Thoracic aorta (tissue), 2 donors: Measurements from ENCODE around the gene ARSI. TPM values are rescaled to one million over a fixed set of nuclear protein-coding genes. Genes with fewer than 3 reads are reported as not detected.

ENCODE experiments used
- ATAC-seq: fragments of 150-250 bp; one replicate; pipeline ENCODE4 v1.8.0; 2017; ENCODE audit warnings: low read depth; ENCODE audit not compliant: insufficient number of reproducible peaks, low FRiP score
- DNase-seq: peaks from one replicate; pipeline ENCODE4 v3.0.0-alpha.2; 2020; ENCODE audit warnings: low spot score
- H3K27ac ChIP-seq, 2 donors: fragments of 200-600 bp; sonication (generic); 1 replicate in 1 of 2; 2 replicates in 1 of 2; pipeline ENCODE4 v1.5.1; 2016; ENCODE audit warnings: mild to moderate bottlenecking in 2 of 2, moderate library complexity in 2 of 2
- H3K27me3 ChIP-seq: fragments of 200-600 bp; sonication (generic); replicated peaks from 2 replicates; pipeline ENCODE4 v1.6.0; 2016; ENCODE audit warnings: mild to moderate bottlenecking; ENCODE audit not compliant: insufficient read depth
- H3K36me3 ChIP-seq: fragments of 200-600 bp; sonication (generic); one replicate; pipeline ENCODE4 v1.5.1; 2016
- H3K4me1 ChIP-seq, 2 donors: fragments of 200-600 bp; sonication (generic); 1 replicate in 1 of 2; 2 replicates in 1 of 2; pipeline versions ENCODE4 v1.5.1 to v1.6.0; 2016; ENCODE audit warnings: low read depth in 2 of 2, mild to moderate bottlenecking in 1 of 2; ENCODE audit not compliant: control insufficient read depth in 1 of 2
- H3K4me3 ChIP-seq: fragments of 200-600 bp; sonication (generic); 2 replicates; pipeline ENCODE4 v1.5.1; 2016; ENCODE audit warnings: mild to moderate bottlenecking
- H3K9me3 ChIP-seq: fragments of 200-600 bp; sonication (generic); 2 replicates; pipeline ENCODE4 v1.5.1; 2016
- CTCF ChIP-seq: fragments of 200-600 bp; sonication (generic); IDR thresholded peaks from one replicate; pipeline ENCODE4 v1.5.1; 2019; ENCODE audit warnings: antibody characterized with exemption
- total RNA-seq, 2 donors: library from RNA; depleted of rRNA; stranded (reverse); fragments of >200 nt; gene quantifications; one replicate each; pipeline versions ENCODE4 v1.1.0 to v1.2.3, GENCODE V29; 2016

The ARSI gene
- total RNA-seq, 2 donors from 2014 or later: 0.41 to 4.3 TPM

- Histone ChIP-seq H3K27me3 (no peaks in the 10 kb centered on the region), H3K27ac (no peak overlapping the region), H3K4me3 (no peak overlapping the region), H3K4me1 (peaks cover 0 to 6% of the 10 kb centered on the region in 2 donors), H3K9me3 (no peaks in the 10 kb centered on the region), H3K36me3 (no peaks in the 10 kb centered on the region)
- no peak for ATAC-seq
- no peak for TF ChIP-seq CTCF
- no peak for DNase-seq
These were observed 38.7 kb downstream of the ARSI start for GRCh38 chr5:150263801-150264621.

GRCh38 chr5:150263375-150263775, 39.3 kb downstream of the ARSI start:
- H3K4me3 ChIP-seq: no peak overlapping the region
- H3K9me3 ChIP-seq: no peaks in the 10 kb centered on the region
- DNase-seq (no peak), ATAC-seq (no peak)
- H3K27me3 ChIP-seq: no peaks in the 10 kb centered on the region
- no peaks in the 10 kb centered on the region for H3K36me3 ChIP-seq
- H3K4me1 ChIP-seq: peaks cover 0 to 6% of the 10 kb centered on the region in 2 donors
- no peak overlapping the region for H3K27ac ChIP-seq
- no peak for TF ChIP-seq CTCF

- ATAC-seq (no peak), DNase-seq (no peak)
- Histone ChIP-seq H3K4me1 (peaks cover 0 to 6% of the 10 kb centered on the region in 2 donors), H3K4me3 (no peak overlapping the region), H3K27ac (no peak overlapping the region), H3K9me3 (no peaks in the 10 kb centered on the region), H3K27me3 (no peaks in the 10 kb centered on the region), H3K36me3 (no peaks in the 10 kb centered on the region)
- TF ChIP-seq CTCF: no peak
These were observed 40.2 kb downstream of the ARSI start for GRCh38 chr5:150262502-150262901.

- peaks cover 0 to 6% of the 10 kb centered on the region in 2 donors for H3K4me1 ChIP-seq
- H3K36me3 ChIP-seq: no peaks in the 10 kb centered on the region
- no peak overlapping the region for H3K4me3 ChIP-seq
- no peaks in the 10 kb centered on the region for H3K9me3 ChIP-seq
- H3K27me3 ChIP-seq: no peaks in the 10 kb centered on the region
- ATAC-seq (no peak), DNase-seq (no peak)
- no peak overlapping the region for H3K27ac ChIP-seq
- TF ChIP-seq CTCF: no peak
These were observed 41.5 kb downstream of the ARSI start for GRCh38 chr5:150261231-150261630.

GRCh38 chr5:150258130-150258529, 44.6 kb downstream of the ARSI start:
- ATAC-seq (no peak), DNase-seq (no peak)
- Histone ChIP-seq H3K36me3 (no peaks in the 10 kb centered on the region), H3K4me1 (no peaks in the 10 kb centered on the region), H3K9me3 (no peaks in the 10 kb centered on the region), H3K27me3 (no peaks in the 10 kb centered on the region), H3K27ac (no peak overlapping the region), H3K4me3 (no peak overlapping the region)
- no peak for TF ChIP-seq CTCF
